Measurements from ENCODE around the gene NUP210. TPM values are rescaled to one million over a fixed set of nuclear protein-coding genes. Genes with fewer than 3 reads are reported as not detected.

Gene NUP210
- total RNA-seq, 1 experiment from 2014 or later, result 0.32 TPM

DNA sequence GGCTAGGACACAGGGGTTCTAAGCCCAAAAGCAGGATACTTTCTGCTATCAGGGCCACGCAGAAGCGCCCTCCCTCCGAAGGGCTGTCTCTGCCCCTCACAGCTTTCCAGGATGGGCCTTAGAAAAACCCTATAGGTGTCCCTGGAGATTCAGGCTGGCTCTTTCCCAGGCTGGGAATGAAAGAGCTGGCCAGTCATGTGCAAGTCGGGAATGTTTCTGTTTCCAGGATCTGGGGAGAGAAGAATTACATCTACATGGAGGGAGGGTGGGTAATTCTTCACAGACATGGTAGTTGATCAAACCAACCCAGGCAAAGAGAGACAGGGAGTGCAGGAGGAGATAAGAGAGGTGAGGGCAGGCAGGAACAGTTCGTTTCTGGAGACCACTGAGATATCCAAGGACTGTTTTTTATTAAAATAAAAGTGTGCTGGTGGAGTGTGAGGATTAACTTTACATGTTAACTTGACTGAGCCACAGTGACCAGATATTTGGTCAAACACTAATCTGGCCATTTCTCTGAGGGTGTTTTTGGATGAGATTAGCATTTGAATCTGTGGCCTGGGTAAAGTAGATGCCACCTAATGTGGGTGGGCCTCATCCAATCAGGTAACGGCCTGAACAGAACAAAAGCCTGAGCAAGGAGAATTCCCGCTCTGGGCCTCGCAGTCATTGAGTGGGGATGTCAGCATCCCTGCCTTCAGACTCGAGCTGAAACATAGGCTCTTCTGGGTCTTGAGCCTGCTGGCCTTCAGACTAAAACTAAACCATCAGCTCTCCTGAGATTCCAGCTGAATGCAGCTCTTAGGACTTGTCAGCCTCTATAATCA is 15.3 kb downstream of the NUP210 start:
- no peak for DNase-seq
- Histone ChIP-seq H3K4me1 (no peaks in the 10 kb centered on the region), H3K36me3 (no peaks in the 10 kb centered on the region), H3K27me3 (no peaks in the 10 kb centered on the region), H3K4me3 (no peak overlapping the region), H3K27ac (no peak overlapping the region), H3K9me3 (replicated peaks) (peaks cover 7% of the 10 kb centered on the region)

DNA sequence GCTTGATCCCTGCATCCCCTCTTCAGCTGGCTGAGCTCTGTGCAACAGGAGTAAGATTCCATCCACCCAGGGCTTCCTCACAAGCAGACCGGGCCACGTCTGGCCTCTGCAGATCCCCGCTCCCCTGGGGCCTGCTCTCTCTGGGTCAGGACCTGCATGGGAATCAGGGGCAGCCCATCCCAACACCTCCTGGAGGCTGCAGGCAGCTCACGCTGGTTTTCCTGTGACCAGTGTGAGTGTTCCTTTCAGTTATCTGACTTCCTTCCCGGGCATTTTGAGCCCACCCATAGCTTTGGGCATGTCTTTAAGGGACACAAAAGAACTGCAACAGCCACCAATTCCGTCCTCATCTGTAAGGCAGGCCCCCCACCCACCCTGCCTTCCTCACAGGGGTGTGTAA is 16.3 kb downstream of the NUP210 start:
- H3K27me3 ChIP-seq, result no peaks in the 10 kb centered on the region
- H3K36me3 ChIP-seq, result no peaks in the 10 kb centered on the region
- peaks cover 7% of the 10 kb centered on the region for H3K9me3 ChIP-seq (replicated peaks)
- no peaks in the 10 kb centered on the region for H3K4me1 ChIP-seq
- no peak overlapping the region for H3K27ac ChIP-seq
- no peak for DNase-seq
- H3K4me3 ChIP-seq, result no peak overlapping the region

DNA sequence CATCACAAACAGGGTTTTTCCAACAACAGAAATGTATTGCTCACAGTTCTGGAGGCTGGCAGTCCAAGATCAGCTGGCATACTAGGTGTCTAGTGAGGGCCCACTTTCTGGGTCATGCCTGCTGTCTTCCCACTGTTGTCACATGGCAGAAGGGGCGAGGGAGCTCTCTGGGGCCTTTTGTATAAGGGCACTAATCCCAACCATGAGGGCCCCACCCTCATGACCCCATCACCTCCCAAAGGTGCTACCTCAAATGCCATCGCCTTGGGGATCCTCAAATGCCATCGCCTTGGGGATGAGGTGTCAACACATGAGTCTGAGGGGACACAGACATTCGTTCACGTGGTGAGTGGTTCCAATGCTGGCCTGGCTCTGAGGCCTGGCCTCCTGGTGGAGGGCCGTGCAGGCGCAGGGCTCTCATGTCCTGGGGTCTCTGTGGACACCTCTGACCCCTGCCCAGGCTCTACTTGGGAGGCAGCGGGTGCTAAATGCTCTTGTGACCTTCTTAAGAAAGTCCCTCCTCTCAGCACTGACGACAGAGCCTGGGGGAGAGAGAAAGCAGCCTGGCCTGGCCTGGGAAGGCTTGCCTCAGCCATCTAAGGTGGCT is 16.8 kb downstream of the NUP210 start:
- no peaks in the 10 kb centered on the region for H3K4me1 ChIP-seq
- no peak overlapping the region for H3K27ac ChIP-seq
- no peak for DNase-seq
- H3K9me3 ChIP-seq (replicated peaks), result peaks cover 7% of the 10 kb centered on the region
- H3K36me3 ChIP-seq, result no peaks in the 10 kb centered on the region
- no peaks in the 10 kb centered on the region for H3K27me3 ChIP-seq
- H3K4me3 ChIP-seq, result no peak overlapping the region

DNA sequence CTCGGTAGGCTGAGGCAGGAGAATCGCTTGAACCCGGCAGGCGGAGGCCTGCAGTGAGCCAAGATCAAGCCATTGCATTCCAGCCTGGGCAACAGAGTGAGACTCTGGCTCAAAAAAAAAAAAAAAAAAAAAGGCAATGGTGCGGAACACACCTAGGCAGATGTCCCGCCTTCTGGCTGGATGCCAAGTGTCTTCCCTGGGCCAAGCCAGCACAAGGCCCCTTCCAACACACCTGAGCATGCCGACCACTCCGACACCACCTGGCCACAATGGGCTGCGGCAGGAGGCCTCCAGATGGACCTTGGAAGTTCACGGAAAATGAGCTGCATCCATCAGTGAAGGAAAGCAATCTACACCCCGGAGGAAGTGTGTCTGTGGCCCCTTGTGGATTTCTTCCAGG is 19.0 kb downstream of the NUP210 start:
- Histone ChIP-seq H3K4me3 (no peak overlapping the region), H3K36me3 (no peaks in the 10 kb centered on the region), H3K4me1 (no peaks in the 10 kb centered on the region), H3K27me3 (0 out of 2 replicates have a peak, but pooled peaks cover 7% of the 10 kb centered on the region), H3K27ac (no peak overlapping the region), H3K9me3 (replicated peaks) (no peaks in the 10 kb centered on the region)
- DNase-seq, result no peak

DNA sequence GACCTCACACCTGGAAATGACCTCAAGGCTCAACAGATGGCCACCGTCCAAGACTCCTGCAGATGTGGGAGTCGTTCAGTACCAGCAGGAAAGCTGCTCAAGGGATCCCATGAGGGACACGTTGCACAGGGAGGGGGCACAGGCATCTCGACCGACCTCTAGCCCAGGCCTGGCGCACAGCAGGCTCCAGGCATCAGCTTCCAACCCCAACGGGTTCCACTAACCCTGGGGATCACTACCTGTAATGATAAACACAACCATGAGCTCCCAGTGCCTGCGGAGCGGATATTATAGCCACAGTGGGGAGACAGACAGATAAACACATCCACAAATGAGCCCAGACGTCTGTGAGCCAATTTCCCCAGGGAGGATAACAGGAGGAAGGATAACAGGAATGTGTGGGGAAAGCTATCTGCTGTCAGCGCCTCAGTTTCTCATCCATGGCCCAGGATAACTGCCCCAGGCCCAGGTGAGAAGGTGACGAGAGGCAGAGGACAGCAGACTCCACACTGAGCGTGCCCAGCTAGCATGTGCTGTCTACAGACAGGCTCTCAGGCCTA is 19.9 kb downstream of the NUP210 start:
- H3K36me3 ChIP-seq, result no peaks in the 10 kb centered on the region
- no peak overlapping the region for H3K4me3 ChIP-seq
- H3K4me1 ChIP-seq, result no peaks in the 10 kb centered on the region
- no peak overlapping the region for H3K27ac ChIP-seq
- DNase-seq, result no peak
- H3K9me3 ChIP-seq (replicated peaks), result no peaks in the 10 kb centered on the region
- 0 out of 2 replicates have a peak, but pooled peaks cover 7% of the 10 kb centered on the region for H3K27me3 ChIP-seq

DNA sequence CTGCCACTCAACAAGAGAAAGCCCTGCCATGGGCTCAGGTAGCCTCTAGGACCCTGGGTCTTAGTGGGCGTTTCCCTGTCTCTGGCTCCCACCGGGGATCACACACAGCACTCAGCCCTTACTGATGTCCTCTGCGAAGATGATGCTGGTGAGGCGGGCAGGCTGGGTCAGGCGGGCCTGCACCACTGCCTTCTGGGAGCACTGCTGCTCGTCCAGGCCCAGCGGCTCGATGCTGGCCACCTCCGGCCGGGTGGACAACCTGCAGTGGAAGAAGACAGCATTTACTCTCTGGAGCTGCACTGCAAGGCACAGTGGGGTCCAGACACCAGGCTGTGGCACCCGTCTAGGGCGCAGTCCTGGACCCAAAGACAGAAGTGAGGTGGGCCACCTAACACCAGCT is 20.5 kb downstream of the NUP210 start:
- Histone ChIP-seq H3K4me1 (no peaks in the 10 kb centered on the region), H3K27me3 (0 out of 2 replicates have a peak, but pooled peaks cover 7% of the 10 kb centered on the region), H3K9me3 (replicated peaks) (no peaks in the 10 kb centered on the region), H3K4me3 (no peak overlapping the region), H3K36me3 (no peaks in the 10 kb centered on the region), H3K27ac (no peak overlapping the region)
- no peak for DNase-seq

DNA sequence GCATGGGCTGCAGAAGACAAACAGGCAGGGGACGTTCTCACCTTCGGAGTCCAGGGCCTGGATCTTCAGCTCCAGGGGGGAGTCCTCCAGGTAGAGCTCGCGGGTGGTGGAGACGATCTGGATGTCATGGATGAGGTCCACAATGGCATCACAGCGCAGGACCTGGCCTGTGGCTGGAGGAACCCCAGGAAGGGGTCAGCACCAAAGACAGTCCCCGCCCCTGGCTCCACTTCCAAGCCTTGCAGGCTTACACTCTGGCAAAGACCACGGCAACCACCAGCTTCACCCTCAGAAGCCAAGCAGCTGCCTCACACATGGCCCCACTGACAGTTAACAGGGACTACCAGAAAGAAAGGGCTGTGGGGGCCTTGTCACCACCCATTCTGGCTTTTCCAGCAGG is 22.8 kb downstream of the NUP210 start:
- no peaks in the 10 kb centered on the region for H3K36me3 ChIP-seq
- H3K9me3 ChIP-seq (replicated peaks), result no peaks in the 10 kb centered on the region
- H3K27ac ChIP-seq, result no peak overlapping the region
- no peak for DNase-seq
- H3K4me1 ChIP-seq, result no peaks in the 10 kb centered on the region
- H3K4me3 ChIP-seq, result no peak overlapping the region
- H3K27me3 ChIP-seq, result 0 out of 2 replicates have a peak, but pooled peaks cover 7% of the 10 kb centered on the region

DNA sequence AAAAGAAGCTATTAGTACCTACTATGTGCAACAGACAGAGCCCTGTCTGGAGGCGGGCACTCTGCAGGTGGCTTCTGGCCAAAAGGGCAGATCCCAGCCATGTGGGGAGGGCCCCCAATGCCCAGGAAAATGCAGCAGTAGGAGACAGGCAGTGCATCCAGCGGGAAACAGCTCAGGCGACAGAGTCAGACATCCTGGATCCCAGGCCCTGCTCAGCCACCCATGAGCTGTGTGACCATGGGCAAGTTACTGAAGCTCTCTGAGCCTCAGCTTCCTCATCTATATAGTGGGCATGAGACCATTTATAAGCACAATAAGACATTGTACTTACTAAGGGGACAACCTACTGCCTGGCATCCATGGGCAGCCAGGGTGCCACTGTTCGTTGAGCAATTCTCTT is 25.8 kb downstream of the NUP210 start:
- Histone ChIP-seq H3K4me3 (no peak overlapping the region), H3K4me1 (no peaks in the 10 kb centered on the region), H3K27ac (no peak overlapping the region), H3K27me3 (peaks cover 15% of the 10 kb centered on the region; the same call in 1 of the 2 replicates), H3K36me3 (no peaks in the 10 kb centered on the region), H3K9me3 (replicated peaks) (no peaks in the 10 kb centered on the region)
- no peak for DNase-seq

DNA sequence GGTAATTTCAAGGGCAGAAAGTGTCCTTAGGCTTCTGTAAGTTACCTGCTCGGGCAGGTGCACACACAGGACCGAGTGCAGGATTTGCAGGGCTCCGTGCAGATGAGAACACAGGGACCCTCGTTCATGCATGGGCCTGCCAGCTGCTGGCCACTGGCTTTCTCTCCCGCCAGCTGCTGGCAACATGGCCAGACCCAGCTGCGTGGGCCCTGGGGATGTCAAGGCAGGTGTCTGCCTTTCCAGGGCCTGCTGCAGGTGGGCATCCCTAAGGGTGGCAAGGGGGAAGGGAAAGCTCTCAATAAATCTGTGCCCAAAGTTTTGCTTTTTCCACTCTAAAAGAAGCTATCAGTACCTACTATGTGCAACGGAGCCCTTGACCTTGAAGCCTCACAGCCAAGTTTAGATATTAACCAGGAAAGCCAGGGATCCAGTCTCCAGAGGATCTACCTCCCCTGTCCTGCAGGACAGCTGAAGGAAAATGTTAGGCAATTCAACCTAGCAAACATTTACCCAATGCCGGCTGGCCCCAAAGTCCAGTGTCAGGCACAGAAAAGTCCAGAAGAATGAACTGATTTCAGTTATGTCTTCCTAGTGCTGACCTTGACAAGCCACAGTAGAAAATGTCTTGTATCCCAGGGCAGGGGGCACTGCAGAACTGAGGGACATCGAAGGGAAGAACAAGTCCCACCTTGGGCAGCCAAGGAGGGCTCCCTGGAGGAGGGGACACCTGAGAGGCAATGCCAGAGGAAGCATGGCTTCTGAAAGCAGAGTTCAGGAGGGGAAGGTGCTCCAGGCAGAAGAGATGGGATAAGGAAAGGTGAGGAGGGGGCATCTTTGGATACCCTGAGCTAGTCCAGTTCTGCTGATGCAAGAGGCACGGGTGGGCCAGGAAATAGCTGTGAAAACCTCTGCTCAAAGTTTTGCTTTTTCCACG is 26.4 kb downstream of the NUP210 start:
- Histone ChIP-seq H3K36me3 (no peaks in the 10 kb centered on the region), H3K4me3 (no peak overlapping the region), H3K27ac (no peak overlapping the region), H3K9me3 (replicated peaks) (no peaks in the 10 kb centered on the region), H3K27me3 (peaks cover 19% of the 10 kb centered on the region; the same call in 1 of the 2 replicates), H3K4me1 (no peaks in the 10 kb centered on the region)
- no peak for DNase-seq

DNA sequence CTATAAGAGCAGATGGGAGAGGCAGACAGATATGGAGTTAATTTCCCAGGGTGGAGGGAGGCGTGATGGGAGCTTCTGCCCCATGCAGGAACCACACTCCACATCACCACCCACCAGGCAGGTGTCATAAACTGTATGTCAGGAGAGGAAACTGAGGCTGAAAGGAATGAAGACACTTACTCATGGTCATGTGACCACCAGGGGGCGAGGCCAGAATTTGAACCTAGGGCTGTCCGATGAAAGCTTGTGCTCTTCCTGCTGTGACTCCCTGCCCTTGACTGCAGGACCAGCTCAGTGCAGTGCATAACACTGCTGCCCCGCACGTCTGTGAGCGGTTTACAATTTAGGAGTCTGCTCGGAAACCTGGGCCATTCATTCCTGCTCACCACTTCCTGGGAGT is 28.8 kb downstream of the NUP210 start:
- H3K4me3 ChIP-seq, result no peak overlapping the region

DNA sequence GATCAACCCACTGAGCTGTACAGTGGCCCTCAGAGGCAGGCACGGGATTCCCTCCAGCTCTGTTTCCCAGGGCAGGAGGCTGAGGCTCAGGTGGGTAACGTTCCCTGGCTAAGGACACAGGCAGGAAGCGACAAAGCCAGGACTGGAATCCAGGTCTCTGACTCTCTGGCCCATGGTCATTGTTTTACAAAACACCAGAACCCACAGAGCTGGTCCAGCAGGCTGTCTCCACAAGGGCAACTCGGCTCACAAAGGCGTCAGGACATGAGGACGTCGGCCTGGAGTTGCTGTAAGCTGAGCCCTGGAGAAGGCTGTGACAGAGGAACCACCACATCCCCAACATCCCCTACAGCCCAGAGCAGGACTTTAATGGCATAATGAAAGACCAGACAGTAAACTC is 30.7 kb downstream of the NUP210 start:
- no peaks in the 10 kb centered on the region for H3K9me3 ChIP-seq (replicated peaks)
- H3K27me3 ChIP-seq, result peaks cover 15% of the 10 kb centered on the region; the same call in 1 of the 2 replicates
- no peaks in the 10 kb centered on the region for H3K36me3 ChIP-seq
- no peak overlapping the region for H3K27ac ChIP-seq
- no peak for DNase-seq
- H3K4me1 ChIP-seq, result no peaks in the 10 kb centered on the region
- no peak overlapping the region for H3K4me3 ChIP-seq

More for the DNA sequence above, 28.8 kb downstream of the NUP210 start:
- Histone ChIP-seq H3K9me3 (replicated peaks) (no peaks in the 10 kb centered on the region), H3K36me3 (no peaks in the 10 kb centered on the region), H3K27me3 (peaks cover 15% of the 10 kb centered on the region; the same call in 1 of the 2 replicates), H3K4me1 (no peaks in the 10 kb centered on the region), H3K27ac (no peak overlapping the region)
- peak in 1 of 2 experiments; percentile 13 for DNase-seq

DNA sequence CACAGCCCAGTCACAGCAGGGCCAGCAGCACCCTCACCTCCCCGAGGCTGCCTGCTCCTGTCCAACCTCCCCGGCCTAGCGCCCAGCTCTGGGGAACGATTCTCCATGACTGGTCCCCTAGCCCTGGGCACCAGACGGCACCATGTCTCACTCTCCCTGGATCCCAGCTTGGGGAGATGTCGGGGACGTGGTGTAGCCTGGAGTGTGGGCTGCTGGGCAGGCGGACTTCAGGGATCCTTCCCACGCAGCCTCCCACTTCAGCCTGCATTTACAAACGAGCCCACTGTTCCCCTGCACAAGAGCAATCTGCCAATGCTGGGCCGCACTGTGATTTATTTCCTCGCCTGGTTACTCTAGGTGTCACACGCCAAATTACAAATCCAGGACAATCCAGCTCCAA is 31.3 kb downstream of the NUP210 start:
- Histone ChIP-seq H3K36me3 (no peaks in the 10 kb centered on the region), H3K27me3 (peaks cover 15% of the 10 kb centered on the region), H3K4me3 (no peak overlapping the region), H3K9me3 (replicated peaks) (no peaks in the 10 kb centered on the region), H3K27ac (no peak overlapping the region), H3K4me1 (no peaks in the 10 kb centered on the region)
- DNase-seq, result no peak

DNA sequence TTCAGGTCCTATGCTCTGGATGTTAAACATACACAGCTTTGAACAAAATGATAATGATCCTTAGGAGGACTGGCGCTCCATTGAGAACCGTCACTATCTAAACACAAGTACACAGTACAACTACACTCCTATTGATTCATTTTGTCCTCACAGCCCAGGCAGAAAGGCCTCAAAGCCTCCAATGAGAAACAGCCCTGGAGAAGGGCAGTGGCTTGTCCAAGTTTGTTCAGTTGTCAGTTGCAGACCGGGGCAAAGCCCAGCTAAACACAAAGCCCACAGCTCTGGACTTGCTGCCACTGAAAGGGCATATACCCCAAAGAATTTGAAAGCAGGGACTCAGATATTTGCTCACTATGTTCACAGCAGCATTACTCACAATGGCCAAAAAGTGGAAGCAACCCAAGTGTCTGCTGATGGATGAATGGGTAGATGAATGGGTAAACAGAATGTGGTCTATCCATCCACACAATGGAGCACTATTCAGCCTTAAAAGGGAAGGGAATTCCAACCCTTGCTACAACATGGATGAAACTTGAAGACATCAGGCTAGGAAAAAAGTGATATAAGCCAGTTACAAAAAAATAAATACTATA is 34.7 kb downstream of the NUP210 start:
- Histone ChIP-seq H3K27ac (no peak overlapping the region), H3K27me3 (peaks cover 15% of the 10 kb centered on the region), H3K9me3 (replicated peaks) (no peaks in the 10 kb centered on the region), H3K36me3 (no peaks in the 10 kb centered on the region), H3K4me3 (no peak overlapping the region), H3K4me1 (no peaks in the 10 kb centered on the region)
- no peak for DNase-seq

DNA sequence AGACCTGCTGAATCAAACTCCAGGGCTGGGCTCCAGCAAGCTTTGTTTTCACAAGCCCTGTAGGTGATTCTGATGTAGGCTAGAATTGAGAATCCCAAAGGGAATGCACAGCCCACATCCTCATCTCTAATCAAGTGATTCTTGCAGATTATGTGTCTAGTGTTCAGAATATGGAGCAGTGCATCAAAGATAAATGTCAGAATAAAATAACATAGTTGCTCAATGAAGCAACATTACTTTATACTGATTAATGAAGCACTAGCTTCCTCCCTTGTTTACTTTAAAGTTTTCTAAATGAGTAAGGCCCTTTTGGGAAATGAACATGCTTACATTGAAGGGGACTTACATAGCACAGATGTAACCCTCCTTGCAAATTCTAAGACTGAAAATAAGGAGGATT is 39.2 kb downstream of the NUP210 start:
- H3K4me1 ChIP-seq, result no peaks in the 10 kb centered on the region
- H3K9me3 ChIP-seq (replicated peaks), result no peaks in the 10 kb centered on the region
- H3K27ac ChIP-seq, result no peak overlapping the region
- H3K27me3 ChIP-seq, result no peaks in the 10 kb centered on the region; the same call in 1 of the 2 replicates
- no peak for DNase-seq
- H3K36me3 ChIP-seq, result no peaks in the 10 kb centered on the region
- H3K4me3 ChIP-seq, result no peak overlapping the region
